ENCODE measurements around the gene TXNRD3. TPM values are rescaled to one million over a fixed set of nuclear protein-coding genes. Genes with fewer than 3 reads are reported as not detected.

Gene TXNRD3
- total RNA-seq, 6 experiments from 2014 or later = 7.3 to 10.4 (median 7.9) TPM

DNA sequence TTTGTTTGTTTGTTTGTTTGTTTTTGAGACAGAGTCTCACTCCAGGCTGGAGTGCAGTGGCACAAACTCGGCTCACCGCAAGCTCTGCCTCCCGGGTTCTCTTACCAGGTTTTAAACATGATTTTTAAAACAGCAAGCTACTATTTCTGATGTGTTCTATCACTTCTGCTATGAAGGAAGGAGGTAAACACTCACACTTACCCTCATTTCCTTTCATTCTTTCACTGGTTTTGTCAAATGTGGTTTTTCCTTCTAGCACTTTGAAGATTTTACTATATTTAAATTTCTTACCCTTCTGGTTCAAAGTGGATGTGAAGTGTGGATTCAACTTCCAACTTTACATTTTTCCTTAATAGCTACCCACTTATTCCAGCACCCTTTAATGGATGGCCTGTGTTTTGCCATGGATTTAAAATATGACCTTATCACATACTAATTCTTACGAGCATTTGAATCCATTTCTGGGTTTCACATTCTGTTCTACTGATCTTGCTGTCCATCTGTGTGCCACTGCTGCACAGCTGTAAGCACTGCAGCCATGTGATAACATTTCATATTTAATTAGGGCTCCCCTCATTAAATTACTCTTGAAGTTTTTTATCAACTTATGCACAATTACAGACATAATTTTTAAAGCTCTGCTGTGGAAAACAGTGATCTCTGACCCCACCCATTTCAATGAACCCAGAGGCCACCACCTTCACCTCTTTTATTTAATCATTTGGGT is 42.3 kb downstream of the TXNRD3 start:
- TF ChIP-seq POLR2A (IDR thresholded peaks at IDR 0.05) = no peak
- TF ChIP-seq, protein P1, sequence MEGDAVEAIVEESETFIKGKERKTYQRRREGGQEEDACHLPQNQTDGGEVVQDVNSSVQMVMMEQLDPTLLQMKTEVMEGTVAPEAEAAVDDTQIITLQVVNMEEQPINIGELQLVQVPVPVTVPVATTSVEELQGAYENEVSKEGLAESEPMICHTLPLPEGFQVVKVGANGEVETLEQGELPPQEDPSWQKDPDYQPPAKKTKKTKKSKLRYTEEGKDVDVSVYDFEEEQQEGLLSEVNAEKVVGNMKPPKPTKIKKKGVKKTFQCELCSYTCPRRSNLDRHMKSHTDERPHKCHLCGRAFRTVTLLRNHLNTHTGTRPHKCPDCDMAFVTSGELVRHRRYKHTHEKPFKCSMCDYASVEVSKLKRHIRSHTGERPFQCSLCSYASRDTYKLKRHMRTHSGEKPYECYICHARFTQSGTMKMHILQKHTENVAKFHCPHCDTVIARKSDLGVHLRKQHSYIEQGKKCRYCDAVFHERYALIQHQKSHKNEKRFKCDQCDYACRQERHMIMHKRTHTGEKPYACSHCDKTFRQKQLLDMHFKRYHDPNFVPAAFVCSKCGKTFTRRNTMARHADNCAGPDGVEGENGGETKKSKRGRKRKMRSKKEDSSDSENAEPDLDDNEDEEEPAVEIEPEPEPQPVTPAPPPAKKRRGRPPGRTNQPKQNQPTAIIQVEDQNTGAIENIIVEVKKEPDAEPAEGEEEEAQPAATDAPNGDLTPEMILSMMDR (IDR thresholded peaks at IDR 0.05) = no peak
- Histone ChIP-seq H3K4me3 (no peak overlapping the region), H3K27me3 (no peaks in the 10 kb centered on the region), H3K9me3 (no peaks in the 10 kb centered on the region), H3K4me1 (no peaks in the 10 kb centered on the region), H3K27ac (no peak overlapping the region), H3K36me3 (peaks cover 0 to 20% (median 6%) of the 10 kb centered on the region in 4 donors)
- ATAC-seq (no peak), DNase-seq (no peak)
- WGBS (ENCODE audit: insufficient coverage, low coverage, low lambda C conversion rate, missing lambda C conversion rate) = 69% methylated on average over 4 of the region's 4 CpGs
- intact Hi-C loops (cut with DNase I) = no loop called here

GRCh38 chr3:126609909-126610308 is 45.0 kb downstream of the TXNRD3 start:
- no peak for DNase-seq
- no peaks in the 10 kb centered on the region for H3K4me1 ChIP-seq

DNA sequence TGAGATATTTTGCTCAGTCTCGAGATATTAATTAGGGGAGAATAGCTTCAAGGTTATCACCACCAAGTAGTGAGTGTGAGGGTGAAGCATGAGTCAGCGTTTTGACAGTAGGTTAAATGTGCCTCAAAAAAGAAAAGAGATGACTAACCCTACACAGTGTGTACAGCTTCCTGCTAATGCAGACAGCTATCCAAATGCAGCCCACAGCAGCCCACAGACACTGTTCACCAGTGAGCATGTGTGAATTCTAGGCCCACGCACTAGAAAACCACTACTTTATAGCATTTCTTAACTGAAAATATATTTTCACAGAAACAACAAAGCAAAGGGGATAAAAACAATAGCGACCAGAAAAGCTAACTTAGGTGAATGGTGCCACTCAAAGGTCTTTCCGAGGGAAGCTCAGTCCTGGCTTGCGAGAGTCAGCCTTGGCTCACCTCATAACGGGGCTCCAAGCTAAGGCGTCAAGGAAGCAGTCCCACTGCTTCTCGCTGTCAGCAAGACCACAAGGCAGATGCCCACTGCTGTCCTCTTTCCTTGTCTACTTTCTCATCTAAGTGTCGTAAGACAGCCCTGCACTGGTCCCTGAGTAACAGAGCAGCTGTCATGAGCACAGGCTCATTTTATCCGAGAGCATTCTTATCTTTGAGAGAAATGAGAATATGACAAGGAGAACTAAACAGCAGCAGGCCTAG is 47.6 kb downstream of the TXNRD3 start:
- ATAC-seq = peak in 3 of 4 donors; percentile 21 to 30 (median 22)
- no peak overlapping the region for H3K4me3 ChIP-seq
- intact Hi-C loops (cut with DNase I) = no loop called here
- no peaks in the 10 kb centered on the region for H3K27me3 ChIP-seq
- peaks cover 0 to 30% (median 8%) of the 10 kb centered on the region in 4 donors for H3K36me3 ChIP-seq
- DNase-seq = no peak
- WGBS (ENCODE audit: insufficient coverage, low coverage, low lambda C conversion rate, missing lambda C conversion rate) = 79% methylated on average over 11 of the region's 11 CpGs
- no peaks in the 10 kb centered on the region for H3K9me3 ChIP-seq
- H3K4me1 ChIP-seq = no peaks in the 10 kb centered on the region
- no peak overlapping the region for H3K27ac ChIP-seq
- TF ChIP-seq, protein P1 (IDR thresholded peaks at IDR 0.05) = no peak
- no peak for TF ChIP-seq POLR2A (IDR thresholded peaks at IDR 0.05)

More at GRCh38 chr3:126609909-126610308, 45.0 kb downstream of the TXNRD3 start:
- WGBS (ENCODE audit: insufficient coverage, low coverage, low lambda C conversion rate, missing lambda C conversion rate) = 100% methylated on average over 2 of the region's 2 CpGs
- ATAC-seq = no peak
- Histone ChIP-seq H3K4me3 (no peak overlapping the region), H3K27ac (no peak overlapping the region), H3K36me3 (peaks cover 0 to 30% (median 8%) of the 10 kb centered on the region in 4 donors), H3K9me3 (no peaks in the 10 kb centered on the region), H3K27me3 (no peaks in the 10 kb centered on the region)
- no peak for TF ChIP-seq POLR2A (IDR thresholded peaks at IDR 0.05)
- TF ChIP-seq, protein P1 (IDR thresholded peaks at IDR 0.05) = no peak
- intact Hi-C loops (cut with DNase I) = no loop called here

- no peaks in the 10 kb centered on the region for H3K4me1 ChIP-seq
- no peaks in the 10 kb centered on the region for H3K9me3 ChIP-seq
- TF ChIP-seq POLR2A (IDR thresholded peaks at IDR 0.05) = no peak
- TF ChIP-seq, protein P1 (IDR thresholded peaks at IDR 0.05) = no peak
- no peak overlapping the region for H3K4me3 ChIP-seq
- no peak for DNase-seq
- no peak overlapping the region for H3K27ac ChIP-seq
- H3K27me3 ChIP-seq = no peaks in the 10 kb centered on the region
- H3K36me3 ChIP-seq = peaks cover 0 to 30% (median 8%) of the 10 kb centered on the region in 4 donors
- intact Hi-C loops (cut with DNase I) = no loop called here
- no peak for ATAC-seq
- WGBS (ENCODE audit: insufficient coverage, low coverage, low lambda C conversion rate, missing lambda C conversion rate) = 83% methylated on average over 3 of the region's 3 CpGs
Observed at GRCh38 chr3:126606001-126606400, 48.9 kb downstream of the TXNRD3 start.

Measured in right lobe of liver (tissue), 6 donors.